Aorta (tissue), 5 donors: ENCODE measurements around the gene PRDX5. TPM values are rescaled to one million over a fixed set of nuclear protein-coding genes. Genes with fewer than 3 reads are reported as not detected.
A peak's percentile ranks its signal among the peaks of the same experiment; 100 is the strongest.

Source experiments
- ATAC-seq: fragments of 200-7000 bp; cut with Tn5 transposase; one replicate; pipeline ENCODE4 v1.9.1; 2022; ENCODE audit warnings: moderate library complexity; ENCODE audit not compliant: low FRiP score
- DNase-seq, 2 donors: peaks; one replicate each; pipeline ENCODE4 v3.0.0-alpha.2; 2020
- H3K27ac ChIP-seq, 2 donors: one replicate each; pipeline ENCODE4 v1.5.1; 2013; ENCODE audit warnings: low read length in 2 of 2, mild to moderate bottlenecking in 2 of 2, moderate library complexity in 2 of 2, control low read depth in 1 of 2, inconsistent platforms in 1 of 2, low read depth in 1 of 2
- H3K27me3 ChIP-seq, 2 donors: one replicate each; pipeline ENCODE4 v1.6.1; 2013; ENCODE audit warnings: control low read depth in 1 of 2, low read length in 1 of 2, mild to moderate bottlenecking in 1 of 2, moderate library complexity in 1 of 2; ENCODE audit not compliant: insufficient read depth in 2 of 2, control insufficient read depth in 1 of 2
- H3K36me3 ChIP-seq, 2 donors: one replicate each; pipeline ENCODE4 v1.6.1; 2013; ENCODE audit warnings: control low read depth in 1 of 2, low read length in 1 of 2, mild to moderate bottlenecking in 1 of 2; ENCODE audit not compliant: insufficient read depth in 2 of 2, control insufficient read depth in 1 of 2
- H3K4me1 ChIP-seq, 2 donors: one replicate each; pipeline ENCODE4 v1.6.1; 2013; ENCODE audit warnings: low read length in 2 of 2, control low read depth in 1 of 2, mild to moderate bottlenecking in 1 of 2, moderate library complexity in 1 of 2; ENCODE audit not compliant: insufficient read depth in 2 of 2, control insufficient read depth in 1 of 2
- H3K4me3 ChIP-seq, 2 donors: one replicate each; pipeline ENCODE4 v1.5.1; 2013; ENCODE audit warnings: low read length in 2 of 2, control low read depth in 1 of 2, mild to moderate bottlenecking in 1 of 2
- H3K9me3 ChIP-seq: one replicate; pipeline ENCODE4 v1.6.1; 2013; ENCODE audit warnings: mild to moderate bottlenecking, low read length; ENCODE audit not compliant: control insufficient read depth
- WGBS, 2 donors: extraction: QIAGEN DNeasy Blood & Tissue Kit; methylation state at CpG; one replicate each; pipeline ENCODE4 v1.1.7; 2013; 5-methylcytosine and 5-hydroxymethylcytosine counted together
- intact Hi-C, 2 donors: fragments of 100-400 bp; cut with DNase I; formaldehyde crosslinking; loops; one replicate each; pipeline versions ENCODE4 v1.14.2 to v1.15.0; 2022
- polyA plus RNA-seq, 2 donors: library from polyadenylated mRNA; stranded (reverse); fragments of 200-250 nt; gene quantifications; one replicate each; pipeline ENCODE4 v1.2.3, GENCODE V29; 2013
- total RNA-seq, 2 donors: library from RNA; stranded (reverse); fragmentation: NEBNext Ultra II Directional; extraction: Animal tissue kit (Norgen Biotek cat#: 25700); gene quantifications; one replicate each; pipeline ENCODE4 v1.2.1, GENCODE V29; 2021
- donor health status: healthy with polysubstance abuse.
- donor health status: Bipolar disorder and iron deficiency.
- donor health status: DM: no; HTN: no; CAD: no.
- donor health status: DM: no; HTN: no; CAD: no.
- donor health status: DM: yes; HTN: yes; CAD: no.

PRDX5 gene
- total and polyA plus RNA-seq, 4 donors: 69.9 to 316 (median 142) TPM

- ATAC-seq: peak; percentile 64
- Histone ChIP-seq H3K36me3 (no peaks in the 10 kb centered on the region), H3K9me3 (no peaks in the 10 kb centered on the region), H3K4me1 (no peaks in the 10 kb centered on the region), H3K27me3 (no peaks in the 10 kb centered on the region), H3K4me3 (no peak overlapping the region), H3K27ac (no peak overlapping the region)
- DNase-seq: peak; percentile 86 to 91
- intact Hi-C loops: no loop called here
- 48 to 58% methylated on average over 20 of the region's 20 CpGs for WGBS, 2 donors
Observed at GRCh38 chr11:64331569-64332371, 13.8 kb downstream of the PRDX5 start.

- Histone ChIP-seq H3K4me1 (no peaks in the 10 kb centered on the region), H3K27me3 (no peaks in the 10 kb centered on the region), H3K27ac (no peak overlapping the region), H3K4me3 (no peak overlapping the region), H3K9me3 (no peaks in the 10 kb centered on the region), H3K36me3 (no peaks in the 10 kb centered on the region)
- intact Hi-C loops: no loop called here
- ATAC-seq (no peak), DNase-seq (no peak)
- WGBS, 2 donors: 92 to 94% methylated on average over 8 of the region's 8 CpGs
Observed at GRCh38 chr11:64333556-64333955, 15.6 kb downstream of the PRDX5 start.

- H3K4me3 ChIP-seq: no peak overlapping the region
- DNase-seq: no peak
- H3K27ac ChIP-seq: no peak overlapping the region
- H3K27me3 ChIP-seq: no peaks in the 10 kb centered on the region
- no peak for ATAC-seq
- H3K4me1 ChIP-seq: no peaks in the 10 kb centered on the region
- intact Hi-C loops: no loop called here
- H3K9me3 ChIP-seq: no peaks in the 10 kb centered on the region
- no peaks in the 10 kb centered on the region for H3K36me3 ChIP-seq
- WGBS, 2 donors: 68 to 72% methylated on average over 13 of the region's 13 CpGs
Observed at GRCh38 chr11:64334764-64335735, 17.1 kb downstream of the PRDX5 start.

GRCh38 chr11:64337538-64338249 is 19.8 kb downstream of the PRDX5 start:
- no peaks in the 10 kb centered on the region for H3K9me3 ChIP-seq
- DNase-seq (no peak), ATAC-seq (no peak)
- H3K27me3 ChIP-seq: no peaks in the 10 kb centered on the region
- intact Hi-C loops: no loop called here
- H3K27ac ChIP-seq: no peak overlapping the region
- no peaks in the 10 kb centered on the region for H3K36me3 ChIP-seq
- 72 to 74% methylated on average over 8 of the region's 8 CpGs for WGBS, 2 donors
- no peak overlapping the region for H3K4me3 ChIP-seq
- no peaks in the 10 kb centered on the region for H3K4me1 ChIP-seq

GRCh38 chr11:64338716-64339115 is 20.8 kb downstream of the PRDX5 start:
- WGBS, 2 donors: 91% methylated on average over 8 of the region's 8 CpGs
- no peak for ATAC-seq

GRCh38 chr11:64339286-64339685 is 21.4 kb downstream of the PRDX5 start:
- no peaks in the 10 kb centered on the region for H3K9me3 ChIP-seq
- no peaks in the 10 kb centered on the region for H3K4me1 ChIP-seq
- no peaks in the 10 kb centered on the region for H3K36me3 ChIP-seq
- intact Hi-C loops: no loop called here
- H3K27ac ChIP-seq: no peak overlapping the region
- WGBS, 2 donors: 74 to 76% methylated on average over 4 of the region's 4 CpGs
- no peak overlapping the region for H3K4me3 ChIP-seq
- no peaks in the 10 kb centered on the region for H3K27me3 ChIP-seq
- DNase-seq (no peak), ATAC-seq (no peak)

More at GRCh38 chr11:64338716-64339115, 20.8 kb downstream of the PRDX5 start:
- Histone ChIP-seq H3K9me3 (no peaks in the 10 kb centered on the region), H3K4me1 (no peaks in the 10 kb centered on the region), H3K36me3 (no peaks in the 10 kb centered on the region), H3K27me3 (no peaks in the 10 kb centered on the region), H3K4me3 (no peak overlapping the region), H3K27ac (no peak overlapping the region)
- intact Hi-C loops: no loop called here
- no peak for DNase-seq

- H3K27me3 ChIP-seq: no peaks in the 10 kb centered on the region
- H3K4me1 ChIP-seq: no peaks in the 10 kb centered on the region
- H3K27ac ChIP-seq: no peak within 1 kb of the TSS
- H3K36me3 ChIP-seq: no peaks in the 10 kb centered on the region
- no peaks in the 10 kb centered on the region for H3K9me3 ChIP-seq
- intact Hi-C loops: no loop called here
- WGBS, 2 donors: 88 to 90% methylated on average over 12 to 16 of the region's 16 CpGs
- no peak within 1 kb of the TSS for H3K4me3 ChIP-seq
- ATAC-seq: peak; percentile 36
- DNase-seq: peak in 1 of 2 donors; percentile 87
Observed at GRCh38 chr11:64339754-64340408, 22.0 kb downstream of the PRDX5 start, which contains the start of gene CCDC88B. TSS of gene CCDC88B (plus strand) at chr11:64340204. CDS start at chr11:64340267, 63 bp downstream.
